Stimulated activated CD4-positive, alpha-beta T cell treated with anti-CD3 and anti-CD28 coated beads, TNF-alpha, amount 100 ng/mL, for 24 hours (primary cell): ENCODE measurements around the gene WWC1.

ENCODE experiments used
- DNase-seq, 3 experiments: peaks; one replicate each; pipeline ENCODE4 v3.0.0-alpha.2; 2020; ENCODE audit warnings: low read depth in 3 of 3

The WWC1 gene

DNA sequence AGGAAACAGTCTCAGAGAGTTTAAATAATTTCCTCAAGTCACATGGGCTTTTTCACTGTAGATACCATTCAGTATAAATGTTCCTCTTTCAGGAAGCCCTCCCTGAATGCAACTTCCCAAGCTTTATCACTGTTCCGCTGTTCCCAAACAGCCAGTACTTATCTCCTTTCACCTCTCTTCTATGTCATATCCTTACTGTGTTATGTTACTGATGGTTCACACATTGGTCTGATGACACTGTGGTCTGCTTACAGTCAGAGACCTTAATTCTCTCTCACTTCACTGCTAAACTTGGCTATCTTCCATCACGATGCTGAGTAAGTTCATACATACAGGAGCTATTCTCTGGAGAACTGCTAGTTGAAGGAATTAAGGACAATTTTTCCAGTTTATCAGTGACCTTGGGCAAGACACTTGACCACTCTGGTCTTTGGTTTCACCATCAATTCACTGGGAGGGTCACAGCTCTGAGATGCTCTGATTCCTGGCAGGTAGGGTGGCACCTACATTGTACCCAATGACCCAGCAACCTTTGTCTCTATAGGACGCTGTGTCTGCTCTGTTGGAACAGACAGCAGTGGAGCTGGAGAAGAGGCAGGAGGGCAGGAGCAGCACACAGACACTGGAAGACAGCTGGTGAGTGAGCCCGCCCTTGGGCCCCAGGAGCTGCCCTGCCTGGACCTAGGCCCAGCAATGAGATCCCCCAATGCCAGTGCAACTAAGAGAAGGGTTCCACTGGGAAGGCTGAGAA, 152.7 kb downstream of the WWC1 start:
- no peak for DNase-seq

GRCh38 chr5:168446983-168447619, 155.7 kb downstream of the WWC1 start:
- DNase-seq, result no peak

DNA sequence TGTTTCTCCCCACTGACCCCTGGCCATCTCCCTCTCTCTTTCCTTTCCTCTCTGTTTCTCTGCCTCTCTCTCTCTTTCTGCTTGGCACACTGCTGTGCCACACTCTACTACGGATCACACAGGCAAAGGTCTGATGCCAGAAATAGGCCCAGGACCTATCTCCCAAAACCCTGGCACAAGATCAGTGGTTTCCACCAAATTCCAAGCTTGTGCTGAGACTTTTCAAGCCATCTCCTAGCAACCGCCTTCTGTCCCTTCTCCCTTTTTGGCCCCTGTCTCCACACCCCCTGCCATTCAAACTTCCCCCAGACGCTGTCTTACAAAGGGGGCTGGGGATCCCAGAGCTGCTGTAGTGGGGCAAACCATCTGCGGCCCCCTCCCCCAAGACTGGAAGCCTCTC, 156.4 kb downstream of the WWC1 start:
- no peak for DNase-seq

- DNase-seq, result no peak
These were observed 157.7 kb downstream of the WWC1 start for GRCh38 chr5:168449166-168449565.

- DNase-seq, result no peak
These were observed 160.1 kb downstream of the WWC1 start for GRCh38 chr5:168451565-168451964.

DNA sequence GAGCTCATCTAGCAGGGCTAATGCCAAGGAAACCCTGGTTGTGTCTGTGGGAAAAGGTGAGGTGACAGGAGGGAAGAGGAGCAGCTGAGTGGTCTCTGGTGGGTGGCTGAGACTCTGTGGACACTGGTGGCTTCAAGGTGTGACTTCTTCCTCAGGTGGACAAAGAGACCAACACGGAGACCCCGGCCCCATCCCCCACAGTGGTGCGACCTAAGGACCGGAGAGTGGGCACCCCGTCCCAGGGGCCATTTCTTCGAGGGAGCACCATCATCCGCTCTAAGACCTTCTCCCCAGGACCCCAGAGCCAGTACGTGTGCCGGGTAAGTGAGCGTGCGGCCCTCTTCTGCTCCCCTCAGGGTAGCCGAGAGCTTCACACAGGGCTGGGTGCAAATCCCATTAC, 163.8 kb downstream of the WWC1 start:
- DNase-seq, result no peak

- DNase-seq, result no peak
These were observed 166.1 kb downstream of the WWC1 start for GRCh38 chr5:168457542-168457941.

DNA sequence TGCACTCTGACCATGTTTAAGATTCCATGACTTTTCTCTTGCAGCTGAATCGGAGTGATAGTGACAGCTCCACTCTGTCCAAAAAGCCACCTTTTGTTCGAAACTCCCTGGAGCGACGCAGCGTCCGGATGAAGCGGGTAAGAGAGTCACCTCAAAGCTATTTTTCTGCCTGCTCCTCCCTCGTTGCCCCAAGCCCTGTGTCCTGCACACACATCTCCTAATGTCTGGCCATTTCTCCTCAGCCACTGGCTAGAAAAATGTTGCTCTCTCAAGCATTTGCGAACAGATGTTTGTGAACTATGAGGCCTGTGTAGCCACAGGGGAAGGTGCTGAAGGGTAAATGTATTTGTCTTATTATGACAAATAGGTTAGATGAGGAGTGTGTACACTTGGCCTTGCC, 169.2 kb downstream of the WWC1 start:
- no peak for DNase-seq

DNA sequence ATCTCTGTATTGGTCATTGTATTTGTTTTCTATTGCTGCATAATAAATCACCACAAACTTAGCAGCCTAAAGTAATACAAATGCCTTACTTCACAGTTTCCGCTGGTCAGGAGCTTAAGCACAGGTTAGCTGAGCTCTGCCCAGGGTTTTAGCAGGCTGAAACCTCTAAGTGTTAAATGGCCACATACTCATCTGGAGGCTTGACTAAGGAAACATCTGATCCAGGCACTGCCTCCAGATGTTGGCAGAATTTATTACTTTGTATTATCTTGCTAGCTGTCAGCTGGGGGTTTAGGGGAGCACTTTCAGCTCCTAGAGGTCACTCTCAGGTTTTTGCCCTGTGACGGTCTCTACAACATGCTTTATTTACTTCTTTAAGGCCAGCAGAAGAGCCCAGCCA, 171.6 kb downstream of the WWC1 start:
- no peak for DNase-seq

DNA sequence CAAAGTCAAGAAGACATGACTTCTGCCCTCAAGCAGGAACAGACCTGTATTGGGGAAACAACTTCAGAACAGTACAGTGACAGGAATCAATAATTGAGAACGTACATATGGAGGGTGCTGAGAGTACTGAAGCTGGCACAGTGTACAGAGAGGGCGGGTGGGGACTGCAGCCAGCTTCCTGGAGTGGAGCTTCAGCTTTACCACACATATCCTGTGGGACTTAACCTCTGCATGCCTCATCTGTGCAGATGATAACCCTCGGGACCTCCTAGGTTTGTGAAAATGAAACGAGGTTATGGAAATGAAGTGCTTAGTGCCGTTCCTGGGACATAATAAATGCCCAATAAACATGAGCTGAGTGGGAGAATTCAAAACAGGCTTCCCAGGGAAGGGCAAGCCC, 172.8 kb downstream of the WWC1 start:
- no peak for DNase-seq

DNA sequence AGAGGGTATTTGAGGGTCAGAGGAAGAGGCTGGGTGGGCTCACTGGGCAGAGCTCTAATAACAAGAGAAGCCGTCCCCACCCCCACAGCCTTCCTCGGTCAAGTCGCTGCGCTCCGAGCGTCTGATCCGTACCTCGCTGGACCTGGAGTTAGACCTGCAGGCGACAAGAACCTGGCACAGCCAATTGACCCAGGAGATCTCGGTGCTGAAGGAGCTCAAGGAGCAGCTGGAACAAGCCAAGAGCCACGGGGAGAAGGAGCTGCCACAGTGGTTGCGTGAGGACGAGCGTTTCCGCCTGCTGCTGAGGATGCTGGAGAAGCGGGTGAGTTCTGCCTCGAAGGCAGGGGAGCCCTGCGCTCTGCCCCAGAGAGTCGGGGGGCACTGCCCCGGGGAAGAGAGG, 173.2 kb downstream of the WWC1 start:
- no peak for DNase-seq

GRCh38 chr5:168467755-168468330, 176.4 kb downstream of the WWC1 start:
- DNase-seq, result no peak

DNA sequence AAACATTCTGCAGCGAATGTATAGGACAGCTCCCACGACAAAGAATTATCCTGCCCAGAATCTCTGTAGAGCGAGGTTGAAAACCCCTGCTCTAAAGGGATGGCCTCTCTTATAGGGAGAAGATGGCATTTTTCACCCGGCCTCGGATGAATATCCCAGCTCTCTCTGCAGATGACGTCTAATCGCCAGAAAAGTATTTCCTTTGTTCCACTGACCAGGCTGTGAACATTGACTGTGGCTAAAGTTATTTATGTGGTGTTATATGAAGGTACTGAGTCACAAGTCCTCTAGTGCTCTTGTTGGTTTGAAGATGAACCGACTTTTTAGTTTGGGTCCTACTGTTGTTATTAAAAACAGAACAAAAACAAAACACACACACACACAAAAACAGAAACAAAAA, 177.4 kb downstream of the WWC1 start:
- no peak for DNase-seq

- DNase-seq, result no peak
These were observed 178.4 kb downstream of the WWC1 start for GRCh38 chr5:168469816-168470215.

- DNase-seq, result no peak
These were observed 180.3 kb downstream of the WWC1 start for GRCh38 chr5:168471785-168472184.

DNA sequence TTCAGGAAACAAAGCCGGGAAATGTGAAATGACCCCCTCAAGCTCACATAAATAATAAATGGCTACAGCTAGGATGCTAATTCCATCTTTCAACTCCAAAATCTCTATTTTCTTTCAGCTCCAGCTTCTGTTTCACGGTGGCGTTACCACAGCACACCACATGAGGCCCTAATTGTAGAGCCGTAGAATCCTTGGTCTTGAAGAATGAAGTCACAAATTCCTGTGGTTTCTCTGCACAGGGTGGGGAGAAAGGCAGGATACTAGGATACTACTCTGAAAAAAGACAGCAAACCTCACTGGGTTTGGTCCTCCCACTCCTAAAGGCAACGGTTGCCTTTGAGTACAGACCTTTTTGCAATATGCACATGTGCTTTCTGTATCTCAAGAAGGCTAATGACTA, 180.9 kb downstream of the WWC1 start:
- no peak for DNase-seq

DNA sequence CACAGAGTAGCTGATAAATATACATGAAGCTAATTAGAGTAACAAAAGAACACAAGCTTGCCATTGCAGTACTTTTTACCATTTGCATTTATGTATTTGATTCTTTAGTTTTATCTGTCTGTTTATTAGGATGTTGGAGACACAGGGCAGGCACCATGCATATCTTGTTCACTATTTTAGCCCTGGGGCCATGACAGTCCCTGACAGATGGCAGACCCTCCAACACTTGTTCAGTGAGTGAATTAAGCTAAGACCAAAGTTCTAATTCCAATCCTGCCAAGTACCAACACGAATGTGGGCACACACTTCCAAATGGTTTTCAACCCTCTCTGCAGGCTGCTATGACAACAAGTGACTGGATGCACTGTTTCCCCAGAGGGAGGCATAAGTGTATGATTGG, 182.9 kb downstream of the WWC1 start:
- no peak for DNase-seq

DNA sequence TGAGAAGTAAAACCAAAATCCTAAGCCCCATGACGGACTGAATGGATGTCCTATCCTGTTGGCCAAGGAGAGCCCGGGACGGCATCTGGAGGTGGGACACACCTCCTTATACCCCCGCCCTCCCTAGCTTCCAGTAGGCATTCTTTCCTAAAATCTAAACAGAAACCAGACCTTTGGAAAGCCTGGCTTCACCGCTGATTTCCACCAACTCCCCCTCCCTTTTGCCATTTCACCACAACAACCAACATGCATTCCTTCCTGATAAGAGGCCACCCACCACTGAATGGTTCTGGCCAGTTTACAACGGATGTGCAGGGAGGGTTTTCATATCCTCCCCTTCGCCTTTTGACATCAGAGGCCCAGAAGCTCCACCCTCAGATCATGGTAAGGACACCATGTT, 185.6 kb downstream of the WWC1 start:
- DNase-seq, result no peak

- DNase-seq, result no peak
These were observed 187.7 kb downstream of the WWC1 start for GRCh38 chr5:168479166-168479565.

DNA sequence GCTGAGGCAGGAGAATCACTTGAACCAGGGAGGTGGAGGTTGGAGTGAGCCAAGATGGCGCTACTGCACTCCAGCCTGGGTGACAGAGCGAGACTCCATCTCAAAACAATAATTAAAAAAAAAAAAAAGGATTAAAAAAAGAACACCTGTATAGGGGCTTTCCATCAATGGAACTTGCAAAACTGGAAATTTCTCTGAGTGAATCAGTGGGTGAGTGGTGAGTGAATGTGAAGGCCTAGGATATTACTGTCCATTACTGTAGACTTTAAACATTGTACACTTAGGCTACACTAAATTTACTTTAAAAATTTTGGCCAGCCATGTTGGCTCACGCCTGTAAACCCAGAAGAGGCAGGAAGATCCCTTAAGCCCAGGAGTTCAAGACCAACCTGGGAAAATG, 189.2 kb downstream of the WWC1 start:
- DNase-seq, result no peak

DNA sequence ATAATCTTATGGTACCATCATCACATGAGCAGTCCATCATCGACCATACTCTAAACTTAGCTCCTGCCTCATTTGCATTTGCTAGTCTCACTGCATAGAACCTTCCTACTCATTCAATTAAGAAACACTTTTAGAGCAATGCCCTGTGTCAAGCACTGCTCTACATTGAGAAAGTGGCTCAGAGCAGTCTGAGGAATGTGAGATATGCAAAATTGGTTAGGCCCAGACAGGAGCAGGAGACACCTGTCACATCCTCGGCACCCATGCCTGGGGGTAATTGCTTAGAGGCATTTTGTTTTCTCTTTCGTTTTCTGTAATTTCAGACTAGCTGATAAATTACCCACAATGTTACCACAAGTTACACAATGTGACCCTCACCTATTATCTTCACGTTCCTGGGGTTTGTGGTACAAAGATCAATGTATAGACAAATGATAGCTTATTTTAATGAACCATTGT, 189.9 kb downstream of the WWC1 start:
- no peak for DNase-seq

- DNase-seq, result no peak
These were observed 190.9 kb downstream of the WWC1 start for GRCh38 chr5:168482361-168482760.
